Body of pancreas (tissue), 4 donors: Measurements from ENCODE around the gene GLI1.

Experiments
- CTCF ChIP-seq, 7 experiments: fragments of 450-650 bp in 4 of 7; fragments of 200-600 bp in 3 of 7; sonication (generic) in 3 of 7; IDR thresholded peaks; one replicate each; pipeline ENCODE4 v1.5.1; 2016 to 2019; ENCODE audit warnings: antibody characterized with exemption in 7 of 7
- POLR2A ChIP-seq, 3 donors: fragments of 450-650 bp; IDR thresholded peaks; one replicate each; pipeline ENCODE4 v1.6.1; 2016; ENCODE audit warnings: antibody characterized with exemption in 3 of 3, mild to moderate bottlenecking in 2 of 3

- TF ChIP-seq CTCF (IDR thresholded peaks at IDR 0.05) (no peak), POLR2A (IDR thresholded peaks at IDR 0.05) (no peak)
Observed at GRCh38 chr12:57428965-57429364, 30.6 kb upstream of the GLI1 start.
